OCI-LY7 (cell line): ENCODE results near the gene LHX3.

Experiments
- EZH2phosphoT487 ChIP-seq: fragments of 200-600 bp; sonication (generic); IDR thresholded peaks from 2 replicates; pipeline ENCODE4 v1.6.1; 2018; ENCODE audit warnings: low read depth, borderline replicate concordance, mild to moderate bottlenecking, mixed run types, antibody characterized with exemption, low read length, moderate library complexity, mixed read lengths
- TF ChIP-seq, protein P1 (sequence below): fragments of 200-600 bp; sonication (generic); conservative IDR thresholded peaks from 2 replicates; pipeline ENCODE4 v1.5.1; 2014; ENCODE audit warnings: mild to moderate bottlenecking, antibody characterized with exemption, low read length, moderate library complexity, mixed read lengths

- TF ChIP-seq, protein P1, sequence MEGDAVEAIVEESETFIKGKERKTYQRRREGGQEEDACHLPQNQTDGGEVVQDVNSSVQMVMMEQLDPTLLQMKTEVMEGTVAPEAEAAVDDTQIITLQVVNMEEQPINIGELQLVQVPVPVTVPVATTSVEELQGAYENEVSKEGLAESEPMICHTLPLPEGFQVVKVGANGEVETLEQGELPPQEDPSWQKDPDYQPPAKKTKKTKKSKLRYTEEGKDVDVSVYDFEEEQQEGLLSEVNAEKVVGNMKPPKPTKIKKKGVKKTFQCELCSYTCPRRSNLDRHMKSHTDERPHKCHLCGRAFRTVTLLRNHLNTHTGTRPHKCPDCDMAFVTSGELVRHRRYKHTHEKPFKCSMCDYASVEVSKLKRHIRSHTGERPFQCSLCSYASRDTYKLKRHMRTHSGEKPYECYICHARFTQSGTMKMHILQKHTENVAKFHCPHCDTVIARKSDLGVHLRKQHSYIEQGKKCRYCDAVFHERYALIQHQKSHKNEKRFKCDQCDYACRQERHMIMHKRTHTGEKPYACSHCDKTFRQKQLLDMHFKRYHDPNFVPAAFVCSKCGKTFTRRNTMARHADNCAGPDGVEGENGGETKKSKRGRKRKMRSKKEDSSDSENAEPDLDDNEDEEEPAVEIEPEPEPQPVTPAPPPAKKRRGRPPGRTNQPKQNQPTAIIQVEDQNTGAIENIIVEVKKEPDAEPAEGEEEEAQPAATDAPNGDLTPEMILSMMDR: no peak
- no peak for TF ChIP-seq EZH2phosphoT487
These were observed at the start of gene LHX3 for GRCh38 chr9:136204838-136205706.
